ENCODE data around the gene A4GALT.

- TF ChIP-seq POLR2A (IDR thresholded peaks at IDR 0.05), result no peak
- TF ChIP-seq, protein P1, sequence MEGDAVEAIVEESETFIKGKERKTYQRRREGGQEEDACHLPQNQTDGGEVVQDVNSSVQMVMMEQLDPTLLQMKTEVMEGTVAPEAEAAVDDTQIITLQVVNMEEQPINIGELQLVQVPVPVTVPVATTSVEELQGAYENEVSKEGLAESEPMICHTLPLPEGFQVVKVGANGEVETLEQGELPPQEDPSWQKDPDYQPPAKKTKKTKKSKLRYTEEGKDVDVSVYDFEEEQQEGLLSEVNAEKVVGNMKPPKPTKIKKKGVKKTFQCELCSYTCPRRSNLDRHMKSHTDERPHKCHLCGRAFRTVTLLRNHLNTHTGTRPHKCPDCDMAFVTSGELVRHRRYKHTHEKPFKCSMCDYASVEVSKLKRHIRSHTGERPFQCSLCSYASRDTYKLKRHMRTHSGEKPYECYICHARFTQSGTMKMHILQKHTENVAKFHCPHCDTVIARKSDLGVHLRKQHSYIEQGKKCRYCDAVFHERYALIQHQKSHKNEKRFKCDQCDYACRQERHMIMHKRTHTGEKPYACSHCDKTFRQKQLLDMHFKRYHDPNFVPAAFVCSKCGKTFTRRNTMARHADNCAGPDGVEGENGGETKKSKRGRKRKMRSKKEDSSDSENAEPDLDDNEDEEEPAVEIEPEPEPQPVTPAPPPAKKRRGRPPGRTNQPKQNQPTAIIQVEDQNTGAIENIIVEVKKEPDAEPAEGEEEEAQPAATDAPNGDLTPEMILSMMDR (IDR thresholded peaks at IDR 0.05), result peak in 2 of 6 experiments; percentile 13 to 19
Measured at GRCh38 chr22:42692239-42693054, 28.2 kb downstream of the A4GALT start.
